Neural progenitor cell (in vitro differentiated cells): ENCODE measurements around the gene GZMA. TPM values are rescaled to one million over a fixed set of nuclear protein-coding genes. Genes with fewer than 3 reads are reported as not detected.
A peak's percentile ranks its signal among the peaks of the same experiment; 100 is the strongest.

Source experiments
- DNase-seq: peaks from one replicate; pipeline ENCODE4 v3.0.0-alpha.2; 2016; ENCODE audit warnings: low spot score
- H2AFZ ChIP-seq: fragments of 200-600 bp; sonication (generic); replicated peaks from 2 replicates; pipeline ENCODE4 v1.6.1; 2016; ENCODE audit warnings: antibody characterized with exemption
- H3F3A ChIP-seq: fragments of 200-600 bp; sonication (generic); 2 replicates; pipeline ENCODE4 v1.6.1; 2016; ENCODE audit warnings: antibody characterized with exemption, low read depth
- H3K27ac ChIP-seq: fragments of 200-600 bp; sonication (generic); 2 replicates; pipeline ENCODE4 v1.5.1; 2016; ENCODE audit warnings: mild to moderate bottlenecking
- H3K27me3 ChIP-seq: fragments of 200-600 bp; sonication (generic); 2 replicates; pipeline ENCODE4 v1.6.1; 2016; ENCODE audit warnings: mild to moderate bottlenecking, moderate library complexity
- H3K36me3 ChIP-seq: fragments of 200-600 bp; sonication (generic); 2 replicates; pipeline ENCODE4 v1.5.1; 2016
- H3K4me1 ChIP-seq: fragments of 200-600 bp; sonication (generic); 2 replicates; pipeline ENCODE4 v1.6.1; 2016; ENCODE audit warnings: mixed run types
- H3K4me2 ChIP-seq: fragments of 200-600 bp; sonication (generic); 2 replicates; pipeline ENCODE4 v1.6.1; 2016
- H3K4me3 ChIP-seq: fragments of 200-600 bp; sonication (generic); 2 replicates; pipeline ENCODE4 v1.5.1; 2016
- H3K79me2 ChIP-seq: fragments of 200-600 bp; sonication (generic); 2 replicates; pipeline ENCODE4 v1.6.1; 2016; ENCODE audit warnings: low read depth
- H3K9ac ChIP-seq: fragments of 200-600 bp; sonication (generic); 2 replicates; pipeline ENCODE4 v1.6.1; 2016
- H3K9me3 ChIP-seq: fragments of 200-600 bp; sonication (generic); 2 replicates; pipeline ENCODE4 v1.5.1; 2016; ENCODE audit warnings: low read depth
- H4K20me1 ChIP-seq: fragments of 200-600 bp; sonication (generic); 2 replicates; pipeline ENCODE4 v1.6.1; 2016; ENCODE audit warnings: low read depth
- H3K27ac Mint-ChIP-seq: 3 replicates; pipeline ENCODE4 v1.8.0; 2021; ENCODE audit warnings: mixed read lengths
- H3K27me3 Mint-ChIP-seq: 2 replicates; pipeline ENCODE4 v1.8.0; 2022; ENCODE audit warnings: low read depth, mild to moderate bottlenecking, inconsistent platforms, moderate library complexity, mixed read lengths; ENCODE audit not compliant: insufficient read depth
- H3K36me3 Mint-ChIP-seq: 3 replicates; pipeline ENCODE4 v1.8.0; 2021; ENCODE audit warnings: mixed read lengths
- H3K4me1 Mint-ChIP-seq: 3 replicates; pipeline ENCODE4 v1.8.0; 2021; ENCODE audit warnings: mixed read lengths
- H3K4me3 Mint-ChIP-seq: 3 replicates; pipeline ENCODE4 v1.8.0; 2021; ENCODE audit warnings: mild to moderate bottlenecking, moderate library complexity, mixed read lengths
- H3K9me3 Mint-ChIP-seq: 3 replicates; pipeline ENCODE4 v1.8.0; 2020; ENCODE audit warnings: mixed read lengths
- EZH2 ChIP-seq: fragments of 200-600 bp; sonication (generic); IDR thresholded peaks from 2 replicates; pipeline ENCODE4 v1.6.1; 2017; ENCODE audit warnings: antibody characterized with exemption, mild to moderate bottlenecking, moderate library complexity
- EZH2phosphoT487 ChIP-seq: fragments of 200-600 bp; sonication (generic); IDR thresholded peaks from 2 replicates; pipeline ENCODE4 v1.6.1; 2017; ENCODE audit warnings: antibody characterized with exemption
- total RNA-seq: library from RNA; depleted of rRNA; stranded (reverse); fragments of >200 nt; gene quantifications from 2 replicates; pipeline ENCODE4 v1.2.3, GENCODE V29; 2015; ENCODE audit warnings: low replicate concordance
- TF ChIP-seq, protein P1 (sequence below): fragments of 200-600 bp; sonication (generic); IDR thresholded peaks from 2 replicates; pipeline ENCODE4 v1.5.1; 2017; ENCODE audit warnings: antibody characterized with exemption, mild to moderate bottlenecking

The GZMA gene
- total RNA-seq, 1 donor from 2014 or later = not detected

GRCh38 chr5:55134053-55134722, 31.7 kb downstream of the GZMA start:
- Mint-ChIP-seq H3K36me3 (peaks cover 2% of the 10 kb centered on the region), H3K27me3 (peaks cover 12% of the 10 kb centered on the region), H3K4me3 (no peak overlapping the region), H3K9me3 (peaks cover 21% of the 10 kb centered on the region), H3K4me1 (peaks cover 4% of the 10 kb centered on the region), H3K27ac (no peak overlapping the region)
- no peaks in the 10 kb centered on the region for H4K20me1 ChIP-seq
- H3K4me3 ChIP-seq = no peak overlapping the region
- no peak overlapping the region for H3K27ac ChIP-seq
- no peak overlapping the region for H3K4me2 ChIP-seq
- no peaks in the 10 kb centered on the region for H3K27me3 ChIP-seq
- H3K9me3 ChIP-seq = no peaks in the 10 kb centered on the region
- peak overlapping the region; percentile 59 for H2AFZ ChIP-seq
- no peaks in the 10 kb centered on the region for H3K4me1 ChIP-seq
- DNase-seq = no peak
- H3K36me3 ChIP-seq = no peaks in the 10 kb centered on the region
- TF ChIP-seq, protein P1, sequence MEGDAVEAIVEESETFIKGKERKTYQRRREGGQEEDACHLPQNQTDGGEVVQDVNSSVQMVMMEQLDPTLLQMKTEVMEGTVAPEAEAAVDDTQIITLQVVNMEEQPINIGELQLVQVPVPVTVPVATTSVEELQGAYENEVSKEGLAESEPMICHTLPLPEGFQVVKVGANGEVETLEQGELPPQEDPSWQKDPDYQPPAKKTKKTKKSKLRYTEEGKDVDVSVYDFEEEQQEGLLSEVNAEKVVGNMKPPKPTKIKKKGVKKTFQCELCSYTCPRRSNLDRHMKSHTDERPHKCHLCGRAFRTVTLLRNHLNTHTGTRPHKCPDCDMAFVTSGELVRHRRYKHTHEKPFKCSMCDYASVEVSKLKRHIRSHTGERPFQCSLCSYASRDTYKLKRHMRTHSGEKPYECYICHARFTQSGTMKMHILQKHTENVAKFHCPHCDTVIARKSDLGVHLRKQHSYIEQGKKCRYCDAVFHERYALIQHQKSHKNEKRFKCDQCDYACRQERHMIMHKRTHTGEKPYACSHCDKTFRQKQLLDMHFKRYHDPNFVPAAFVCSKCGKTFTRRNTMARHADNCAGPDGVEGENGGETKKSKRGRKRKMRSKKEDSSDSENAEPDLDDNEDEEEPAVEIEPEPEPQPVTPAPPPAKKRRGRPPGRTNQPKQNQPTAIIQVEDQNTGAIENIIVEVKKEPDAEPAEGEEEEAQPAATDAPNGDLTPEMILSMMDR = no peak
- no peak overlapping the region for H3K9ac ChIP-seq
- H3K79me2 ChIP-seq = no peaks in the 10 kb centered on the region
- no peaks in the 10 kb centered on the region for H3F3A ChIP-seq

- Mint-ChIP-seq H3K27me3 (peaks cover 11% of the 10 kb centered on the region), H3K27ac (no peak overlapping the region), H3K36me3 (no peaks in the 10 kb centered on the region), H3K4me3 (no peak overlapping the region), H3K4me1 (peaks cover 11% of the 10 kb centered on the region), H3K9me3 (peaks cover 7% of the 10 kb centered on the region)
- H4K20me1 ChIP-seq = no peaks in the 10 kb centered on the region
- H3K9me3 ChIP-seq = no peaks in the 10 kb centered on the region
- H3K36me3 ChIP-seq = no peaks in the 10 kb centered on the region
- H3K79me2 ChIP-seq = no peaks in the 10 kb centered on the region
- DNase-seq = no peak
- no peaks in the 10 kb centered on the region for H3K27me3 ChIP-seq
- H3K27ac ChIP-seq = no peak overlapping the region
- no peak overlapping the region for H3K4me3 ChIP-seq
- TF ChIP-seq, protein P1 = no peak
- TF ChIP-seq EZH2 = no peak
- TF ChIP-seq EZH2phosphoT487 = no peak
- H3F3A ChIP-seq = no peaks in the 10 kb centered on the region
- H2AFZ ChIP-seq = no peak overlapping the region
- H3K9ac ChIP-seq = no peak overlapping the region
- H3K4me1 ChIP-seq = no peaks in the 10 kb centered on the region
- no peak overlapping the region for H3K4me2 ChIP-seq
These were observed 34.1 kb downstream of the GZMA start for GRCh38 chr5:55136521-55136920.

- H3K4me3 Mint-ChIP-seq = peak overlapping the region; percentile 5
- H3K9me3 Mint-ChIP-seq = no peaks in the 10 kb centered on the region
- no peaks in the 10 kb centered on the region for H3K9me3 ChIP-seq
- H2AFZ ChIP-seq = no peak overlapping the region
- H3K27me3 ChIP-seq = no peaks in the 10 kb centered on the region
- TF ChIP-seq EZH2 (no peak), EZH2phosphoT487 (no peak)
- TF ChIP-seq, protein P1 = no peak
- H3K36me3 Mint-ChIP-seq = no peaks in the 10 kb centered on the region
- H3K27ac Mint-ChIP-seq = no peak overlapping the region
- H4K20me1 ChIP-seq = no peaks in the 10 kb centered on the region
- DNase-seq = no peak
- H3K4me2 ChIP-seq = no peak overlapping the region
- H3K4me1 ChIP-seq = no peaks in the 10 kb centered on the region
- no peaks in the 10 kb centered on the region for H3K36me3 ChIP-seq
- no peak overlapping the region for H3K9ac ChIP-seq
- H3K4me3 ChIP-seq = no peak overlapping the region
- H3K4me1 Mint-ChIP-seq = peaks cover 7% of the 10 kb centered on the region
- no peaks in the 10 kb centered on the region for H3K79me2 ChIP-seq
- H3F3A ChIP-seq = no peaks in the 10 kb centered on the region
- H3K27ac ChIP-seq = no peak overlapping the region
- peaks cover 8% of the 10 kb centered on the region for H3K27me3 Mint-ChIP-seq
These were observed 38.6 kb downstream of the GZMA start for GRCh38 chr5:55140908-55141665.
